Skeletal muscle satellite cell (primary cell): ENCODE data around the gene SLC16A8.

Source experiments
- H3K27me3 ChIP-seq: 2 replicates; pipeline ENCODE4 v1.7.0; 2013; ENCODE audit warnings: low read length; ENCODE audit not compliant: control insufficient read depth, insufficient read depth
- H3K36me3 ChIP-seq: 2 replicates; pipeline ENCODE4 v1.7.0; 2013; ENCODE audit warnings: mild to moderate bottlenecking, control low read depth, low read length; ENCODE audit not compliant: insufficient read depth
- H3K4me1 ChIP-seq: 2 replicates; pipeline ENCODE4 v1.7.0; 2013; ENCODE audit warnings: low read length; ENCODE audit not compliant: control insufficient read depth, insufficient read depth
- H3K4me2 ChIP-seq: 2 replicates; pipeline ENCODE4 v1.7.0; 2013; ENCODE audit warnings: mild to moderate bottlenecking, low read length
- H3K4me3 ChIP-seq: 2 replicates; pipeline ENCODE4 v1.7.0; 2013; ENCODE audit warnings: low read length
- H3K9ac ChIP-seq: 2 replicates; pipeline ENCODE4 v1.7.0; 2013; ENCODE audit warnings: mild to moderate bottlenecking, low read depth, low read length, moderate library complexity
- H3K9me3 ChIP-seq: replicated peaks from 2 replicates; pipeline ENCODE4 v1.7.0; 2013; ENCODE audit warnings: mild to moderate bottlenecking, control low read depth, low read length

The SLC16A8 gene

GRCh38 chr22:38067761-38068360 lies 16.1 kb downstream of the SLC16A8 start:
- H3K27me3 ChIP-seq: no peaks in the 10 kb centered on the region
- H3K4me2 ChIP-seq: no peak overlapping the region
- H3K9me3 ChIP-seq: no peaks in the 10 kb centered on the region
- peaks cover 13% of the 10 kb centered on the region for H3K4me1 ChIP-seq
- peaks cover 6% of the 10 kb centered on the region for H3K36me3 ChIP-seq
- no peak overlapping the region for H3K9ac ChIP-seq
- no peak overlapping the region for H3K4me3 ChIP-seq

GRCh38 chr22:38067028-38067415 lies 17.0 kb downstream of the SLC16A8 start:
- H3K9me3 ChIP-seq: no peaks in the 10 kb centered on the region
- H3K9ac ChIP-seq: no peak overlapping the region
- peaks cover 13% of the 10 kb centered on the region for H3K4me1 ChIP-seq
- no peak overlapping the region for H3K4me3 ChIP-seq
- peaks cover 6% of the 10 kb centered on the region for H3K36me3 ChIP-seq
- H3K27me3 ChIP-seq: no peaks in the 10 kb centered on the region
- H3K4me2 ChIP-seq: no peak overlapping the region

GRCh38 chr22:38066381-38067027 lies 17.5 kb downstream of the SLC16A8 start:
- Histone ChIP-seq H3K4me3 (no peak overlapping the region), H3K4me2 (no peak overlapping the region), H3K4me1 (peaks cover 13% of the 10 kb centered on the region), H3K9me3 (no peaks in the 10 kb centered on the region), H3K27me3 (no peaks in the 10 kb centered on the region), H3K36me3 (peaks cover 5% of the 10 kb centered on the region), H3K9ac (no peak overlapping the region)

GRCh38 chr22:38065539-38065938 lies 18.4 kb downstream of the SLC16A8 start:
- no peak overlapping the region for H3K9ac ChIP-seq
- H3K9me3 ChIP-seq: no peaks in the 10 kb centered on the region
- H3K4me3 ChIP-seq: no peak overlapping the region
- H3K4me1 ChIP-seq: peaks cover 13% of the 10 kb centered on the region
- H3K36me3 ChIP-seq: peaks cover 2% of the 10 kb centered on the region
- no peak overlapping the region for H3K4me2 ChIP-seq
- H3K27me3 ChIP-seq: no peaks in the 10 kb centered on the region

- Histone ChIP-seq H3K36me3 (peaks cover 2% of the 10 kb centered on the region), H3K4me2 (no peak overlapping the region), H3K4me1 (peaks cover 5% of the 10 kb centered on the region), H3K27me3 (no peaks in the 10 kb centered on the region), H3K4me3 (no peak overlapping the region), H3K9ac (no peak overlapping the region), H3K9me3 (no peaks in the 10 kb centered on the region)
Observed at GRCh38 chr22:38062791-38063190, 21.2 kb downstream of the SLC16A8 start.

- Histone ChIP-seq H3K4me2 (peak within 1 kb of the TSS; percentile 92), H3K36me3 (no peaks in the 10 kb centered on the region), H3K9ac (peak within 1 kb of the TSS; percentile 78), H3K9me3 (no peaks in the 10 kb centered on the region), H3K4me1 (peaks cover 11% of the 10 kb centered on the region), H3K4me3 (peak within 1 kb of the TSS; percentile 75), H3K27me3 (peaks cover 4% of the 10 kb centered on the region)
Observed at GRCh38 chr22:38056969-38057891, 26.8 kb downstream of the SLC16A8 start, which contains the start of gene PICK1. Gene PICK1, plus strand, starts transcription at chr22:38057404. Its CDS starts 406 bp downstream, at chr22:38057810.

GRCh38 chr22:38051900-38052862 lies 31.8 kb downstream of the SLC16A8 start:
- H3K9ac ChIP-seq: no peak overlapping the region
- H3K4me3 ChIP-seq: no peak overlapping the region
- H3K4me1 ChIP-seq: peaks cover 6% of the 10 kb centered on the region

GRCh38 chr22:38051261-38051660 lies 32.7 kb downstream of the SLC16A8 start:
- Histone ChIP-seq H3K4me1 (no peaks in the 10 kb centered on the region), H3K36me3 (no peaks in the 10 kb centered on the region), H3K4me3 (no peak overlapping the region), H3K9me3 (no peaks in the 10 kb centered on the region), H3K4me2 (no peak overlapping the region), H3K27me3 (peaks cover 22% of the 10 kb centered on the region), H3K9ac (no peak overlapping the region)

More at GRCh38 chr22:38051900-38052862, 31.8 kb downstream of the SLC16A8 start:
- Histone ChIP-seq H3K36me3 (no peaks in the 10 kb centered on the region), H3K27me3 (peaks cover 17% of the 10 kb centered on the region), H3K9me3 (no peaks in the 10 kb centered on the region), H3K4me2 (peak overlapping the region; percentile 8)

- peaks cover 22% of the 10 kb centered on the region for H3K27me3 ChIP-seq
- H3K9ac ChIP-seq: no peak overlapping the region
- no peaks in the 10 kb centered on the region for H3K4me1 ChIP-seq
- no peak overlapping the region for H3K4me3 ChIP-seq
- H3K9me3 ChIP-seq: no peaks in the 10 kb centered on the region
- no peak overlapping the region for H3K4me2 ChIP-seq
- H3K36me3 ChIP-seq: no peaks in the 10 kb centered on the region
Observed at GRCh38 chr22:38050720-38051119, 33.3 kb downstream of the SLC16A8 start.

- Histone ChIP-seq H3K4me3 (no peak overlapping the region), H3K9me3 (no peaks in the 10 kb centered on the region), H3K27me3 (peaks cover 20% of the 10 kb centered on the region), H3K36me3 (no peaks in the 10 kb centered on the region), H3K9ac (no peak overlapping the region), H3K4me1 (no peaks in the 10 kb centered on the region), H3K4me2 (no peak overlapping the region)
Observed at GRCh38 chr22:38049812-38050619, 34.0 kb downstream of the SLC16A8 start.
